Right lobe of liver (tissue), 6 donors: ENCODE results near the gene LRAT. TPM values are rescaled to one million over a fixed set of nuclear protein-coding genes. Genes with fewer than 3 reads are reported as not detected.

Experiments used
- ATAC-seq, 4 donors: fragments of 200-7000 bp; cut with Tn5 transposase; one replicate each; pipeline ENCODE4 v1.9.1; 2020; ENCODE audit warnings: mild to moderate bottlenecking in 4 of 4, moderate library complexity in 4 of 4
- DNase-seq, 3 donors: peaks; one replicate each; pipeline ENCODE4 v3.0.0-alpha.2; 2020
- H3K27ac ChIP-seq, 3 donors: fragments of 200-600 bp; one replicate each; pipeline ENCODE4 v1.8.0; 2022
- H3K27me3 ChIP-seq, 2 donors: fragments of 200-600 bp; one replicate each; pipeline ENCODE4 v1.8.0; 2022
- H3K36me3 ChIP-seq, 4 donors: fragments of 200-600 bp; sonication (generic) in 1 of 4; one replicate each; pipeline versions ENCODE4 v1.5.1 to v1.8.0; 2017 to 2022; ENCODE audit warnings: control low read depth in 1 of 4
- H3K4me1 ChIP-seq, 4 donors: fragments of 200-600 bp; sonication (generic) in 1 of 4; one replicate each; pipeline versions ENCODE4 v1.5.1 to v1.8.0; 2017 to 2022; ENCODE audit warnings: control low read depth in 1 of 4
- H3K4me3 ChIP-seq, 3 donors: fragments of 200-600 bp; one replicate each; pipeline ENCODE4 v1.8.0; 2022
- H3K9me3 ChIP-seq, 4 donors: fragments of 200-600 bp; sonication (generic) in 1 of 4; one replicate each; pipeline versions ENCODE4 v1.5.1 to v1.8.0; 2017 to 2022; ENCODE audit warnings: control low read depth in 1 of 4
- CTCF ChIP-seq, 4 donors: fragments of 200-600 bp in 3 of 4; fragments of 450-650 bp in 1 of 4; IDR thresholded peaks; one replicate each; pipeline versions ENCODE4 v1.5.1 to v1.8.0; 2016 to 2022; ENCODE audit warnings: antibody characterized with exemption in 4 of 4, mild to moderate bottlenecking in 2 of 4
- POLR2A ChIP-seq: fragments of 450-650 bp; IDR thresholded peaks from one replicate; pipeline ENCODE4 v1.6.1; 2017; ENCODE audit warnings: antibody characterized with exemption, mild to moderate bottlenecking
- WGBS: methylation state at CpG from one replicate; pipeline ENCODE4 v1.1.6; 2018; ENCODE audit warnings: low coverage, low lambda C conversion rate; ENCODE audit not compliant: insufficient coverage; ENCODE audit errors: missing lambda C conversion rate; 5-methylcytosine and 5-hydroxymethylcytosine counted together
- intact Hi-C, 2 donors: fragments of 100-400 bp; cut with DNase I; formaldehyde crosslinking; loops; one replicate each; pipeline versions ENCODE4 v1.11.2 to v1.14.1; 2022
- total RNA-seq, 6 experiments: library from RNA; depleted of rRNA in 2 of 6; stranded (reverse); fragments of >200 nt in 2 of 6; fragmentation: NEBNext Ultra II Directional in 3 of 6; extraction: Animal tissue kit (Norgen Biotek cat#: 25700) in 3 of 6; gene quantifications; one replicate each; pipeline versions ENCODE4 v1.1.0 to v1.2.4, GENCODE V29; 2016 to 2023
- donor health status: DM: no; HTN: yes; CAD: no.
- donor health status: DM: no; HTN: no; CAD: no.
- donor health status: DM: no; HTN: no; CAD: no.
- donor health status: DM: no; HTN: yes; CAD: no.
- donor health status: DM: no; HTN: yes; CAD: no.

The LRAT gene
- total RNA-seq, 6 experiments from 2014 or later = 0.70 to 4.9 (median 1.5) TPM

GRCh38 chr4:154741922-154742850, 1.6 kb upstream of the LRAT start:
- DNase-seq = peak in 1 of 3 donors; percentile 51

GRCh38 chr4:154744341-154744926, 634 bp downstream of the LRAT start:
- peaks cover 0 to 27% of the 10 kb centered on the region in 2 donors for H3K27me3 ChIP-seq
- intact Hi-C loops = no loop called here
- no peak for DNase-seq

More at GRCh38 chr4:154741922-154742850, 1.6 kb upstream of the LRAT start:
- H3K4me3 ChIP-seq = peak overlapping the region in 1 of 3 donors; percentile 24
- no peak overlapping the region for H3K27ac ChIP-seq
- intact Hi-C loops = no loop called here
- peaks cover 0 to 24% (median 3%) of the 10 kb centered on the region in 4 donors for H3K4me1 ChIP-seq
- no peaks in the 10 kb centered on the region for H3K9me3 ChIP-seq
- H3K27me3 ChIP-seq = peaks cover 0 to 27% of the 10 kb centered on the region in 2 donors
- ATAC-seq = peak in 3 of 4 donors; percentile 19 to 27 (median 26)
- WGBS = 4% methylated on average over 42 of the region's 49 CpGs
- TF ChIP-seq CTCF (IDR thresholded peaks at IDR 0.05) (no peak), POLR2A (no peak)
- H3K36me3 ChIP-seq = no peaks in the 10 kb centered on the region

GRCh38 chr4:154757713-154758112, 13.9 kb downstream of the LRAT start:
- H3K27me3 ChIP-seq = no peaks in the 10 kb centered on the region
- 50% methylated on average over 2 of the region's 6 CpGs for WGBS
- no peaks in the 10 kb centered on the region for H3K4me1 ChIP-seq
- intact Hi-C loops = no loop called here
- DNase-seq (no peak), ATAC-seq (no peak)
- no peak overlapping the region for H3K4me3 ChIP-seq
- TF ChIP-seq POLR2A (no peak), CTCF (IDR thresholded peaks at IDR 0.05) (no peak)
- no peaks in the 10 kb centered on the region for H3K9me3 ChIP-seq
- no peak overlapping the region for H3K27ac ChIP-seq
- H3K36me3 ChIP-seq = no peaks in the 10 kb centered on the region

More at GRCh38 chr4:154744341-154744926, 634 bp downstream of the LRAT start:
- Histone ChIP-seq H3K36me3 (no peaks in the 10 kb centered on the region), H3K4me3 (peak overlapping the region; percentile 34 to 53 (median 52)), H3K4me1 (peaks cover 0 to 24% (median 3%) of the 10 kb centered on the region in 4 donors), H3K27ac (no peak overlapping the region), H3K9me3 (no peaks in the 10 kb centered on the region)
- 10% methylated on average over 21 of the region's 31 CpGs for WGBS
- ATAC-seq = no peak
- TF ChIP-seq POLR2A = no peak
- TF ChIP-seq CTCF (IDR thresholded peaks at IDR 0.05) = no peak

- no peak for TF ChIP-seq POLR2A
- TF ChIP-seq CTCF (IDR thresholded peaks at IDR 0.05) = no peak
- no peaks in the 10 kb centered on the region for H3K36me3 ChIP-seq
- H3K4me1 ChIP-seq = no peaks in the 10 kb centered on the region
- ATAC-seq (no peak), DNase-seq (no peak)
- H3K27ac ChIP-seq = no peak overlapping the region
- H3K4me3 ChIP-seq = no peak overlapping the region
- H3K9me3 ChIP-seq = no peaks in the 10 kb centered on the region
- intact Hi-C loops = no loop called here
- no peaks in the 10 kb centered on the region for H3K27me3 ChIP-seq
- WGBS = 65% methylated on average over 2 of the region's 2 CpGs
Measured at GRCh38 chr4:154760895-154761294, 17.1 kb downstream of the LRAT start.
